GM18499 (cell line): ENCODE results near the gene PFN1.

Experiments used
- ATAC-seq: cut with Tn5 transposase; IDR thresholded peaks from one replicate; pipeline ENCODE4 v1.9.1; 2021; ENCODE audit warnings: moderate number of reproducible peaks; ENCODE audit not compliant: insufficient read depth, unreplicated experiment

Gene PFN1

DNA sequence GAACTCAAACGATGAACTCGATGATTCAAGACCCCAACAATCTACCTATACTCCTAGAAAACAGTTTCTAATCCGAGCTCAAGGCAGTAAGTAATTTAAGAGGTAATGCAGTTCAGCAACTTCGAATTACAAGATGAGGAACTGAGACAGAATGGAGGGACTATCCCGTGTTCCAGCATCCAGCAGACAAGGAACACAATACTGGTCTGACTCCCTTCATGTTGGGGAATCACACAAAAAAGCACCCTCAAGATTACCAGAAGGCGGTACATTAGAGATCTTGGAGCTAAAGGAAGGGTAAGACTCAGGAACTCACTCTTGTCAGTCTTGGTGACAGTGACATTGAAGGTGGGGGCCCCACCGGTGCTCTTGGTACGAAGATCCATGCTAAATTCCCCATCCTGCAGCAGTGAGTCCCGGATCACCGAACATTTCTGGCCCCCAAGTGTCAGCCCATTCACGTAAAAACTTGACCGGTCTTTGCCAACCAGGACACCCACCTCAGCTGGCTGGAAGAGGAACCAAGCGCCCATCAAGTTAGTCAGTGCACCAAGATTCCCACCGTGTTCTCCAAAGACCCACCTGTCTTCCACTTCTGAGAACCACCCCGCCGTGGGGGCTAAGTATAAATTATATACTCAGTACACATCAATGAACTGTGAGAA lies 1.9 kb downstream of the PFN1 start:
- no peak for ATAC-seq

DNA sequence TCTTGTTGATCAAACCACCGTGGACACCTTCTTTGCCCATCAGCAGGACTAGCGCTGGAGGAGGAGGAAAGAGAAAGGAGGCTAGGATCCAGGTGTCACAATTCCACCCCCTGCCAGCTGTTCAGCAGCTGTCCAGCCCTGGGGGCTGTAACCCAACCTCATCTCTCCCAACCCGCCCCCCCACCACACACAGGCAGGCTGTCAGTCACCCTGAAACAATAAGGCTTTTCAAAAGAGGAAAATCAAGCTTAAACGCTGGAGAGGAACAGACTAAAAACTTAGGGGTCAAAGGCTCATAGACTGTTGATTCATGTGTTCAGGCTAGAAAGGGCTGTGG lies 2.4 kb downstream of the PFN1 start:
- no peak for ATAC-seq

GRCh38 chr17:4945176-4945943 lies 3.0 kb downstream of the PFN1 start:
- no peak for ATAC-seq

DNA sequence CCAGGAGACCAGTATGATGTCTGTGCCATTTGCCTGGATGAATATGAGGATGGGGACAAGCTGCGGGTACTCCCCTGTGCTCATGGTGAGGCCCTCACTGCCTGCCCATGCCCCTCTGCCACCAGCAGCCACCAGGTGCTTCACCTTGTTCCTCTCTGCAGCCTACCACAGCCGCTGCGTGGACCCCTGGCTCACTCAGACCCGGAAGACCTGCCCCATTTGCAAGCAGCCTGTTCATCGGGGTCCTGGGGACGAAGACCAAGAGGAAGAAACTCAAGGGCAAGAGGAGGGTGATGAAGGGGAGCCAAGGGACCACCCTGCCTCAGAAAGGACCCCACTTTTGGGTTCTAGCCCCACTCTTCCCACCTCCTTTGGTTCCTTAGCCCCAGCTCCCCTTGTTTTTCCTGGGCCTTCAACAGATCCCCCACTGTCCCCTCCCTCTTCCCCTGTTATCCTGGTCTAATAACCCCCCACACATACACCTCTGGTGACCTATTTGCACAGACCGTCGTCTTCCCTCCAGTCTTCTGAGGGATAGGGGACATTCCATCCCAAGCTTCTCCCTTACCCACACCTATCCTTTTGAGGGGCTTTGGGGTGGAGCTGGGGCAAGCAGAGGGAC lies 3.7 kb downstream of the PFN1 start:
- ATAC-seq: no peak

DNA sequence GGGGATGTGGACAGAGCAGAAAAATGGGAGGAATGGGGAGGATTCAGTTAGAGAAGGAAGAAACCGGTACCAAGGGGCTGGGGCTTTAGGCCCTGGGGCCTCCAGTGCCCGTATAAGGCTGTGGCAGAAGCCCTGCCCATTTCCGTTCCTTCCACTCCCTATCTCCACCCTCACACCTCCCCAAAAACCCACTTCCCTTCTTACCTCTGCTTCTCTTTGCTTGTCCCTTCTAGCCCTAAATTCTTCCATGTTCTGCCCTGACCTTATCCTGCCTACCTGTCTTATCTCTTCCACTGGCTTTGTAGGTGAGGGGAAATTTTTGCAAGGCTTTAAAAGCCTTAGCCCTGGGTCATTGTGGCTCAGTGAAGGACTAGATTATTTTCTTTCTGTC lies 4.2 kb downstream of the PFN1 start:
- no peak for ATAC-seq

DNA sequence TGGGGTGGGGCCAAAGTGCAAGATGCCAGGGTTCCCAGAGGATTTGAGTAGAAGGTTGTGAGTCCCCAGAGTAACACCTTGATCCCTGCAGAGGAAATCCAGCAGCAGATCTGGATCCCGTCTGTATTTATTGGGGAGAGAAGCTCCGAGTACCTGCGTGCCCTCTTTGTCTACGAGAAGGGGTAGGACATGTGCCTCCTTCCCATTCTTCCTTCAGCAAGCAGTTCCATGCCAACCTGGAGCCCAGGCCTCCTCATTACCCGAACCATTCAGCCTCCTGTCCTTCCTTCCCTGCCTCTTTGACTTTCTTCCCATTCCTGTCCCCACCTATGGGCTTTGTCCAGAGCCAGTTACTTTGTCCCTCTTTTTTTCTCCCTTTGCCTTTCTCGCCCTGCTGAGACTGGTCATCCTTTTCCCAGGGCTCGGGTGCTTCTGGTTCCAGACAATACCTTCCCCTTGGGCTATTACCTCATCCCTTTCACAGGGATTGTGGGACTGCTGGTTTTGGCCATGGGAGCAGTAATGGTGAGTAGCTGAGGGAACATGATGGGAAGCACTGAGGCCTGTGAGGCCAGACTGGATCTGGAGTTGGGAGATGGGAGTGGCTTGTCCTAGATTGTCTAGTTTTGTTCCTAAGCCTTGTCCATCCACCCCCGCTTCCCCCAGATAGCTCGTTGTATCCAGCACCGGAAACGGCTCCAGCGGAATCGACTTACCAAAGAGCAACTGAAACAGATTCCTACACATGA lies 5.4 kb downstream of the PFN1 start:
- ATAC-seq: no peak

DNA sequence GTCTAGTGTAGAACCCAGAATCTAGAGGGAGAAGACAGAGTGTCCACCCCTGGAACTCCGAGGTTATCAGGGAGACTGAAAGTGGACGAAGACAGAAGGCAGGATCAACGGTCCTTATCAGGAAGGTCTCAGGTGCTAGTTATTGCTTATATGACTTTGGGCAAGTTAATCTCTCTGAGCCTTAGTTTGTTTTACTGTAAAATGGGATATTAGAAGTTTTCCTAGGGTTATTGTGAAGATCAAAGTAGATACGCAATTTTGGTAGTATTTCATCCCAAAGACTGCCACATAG lies 7.1 kb downstream of the PFN1 start:
- no peak for ATAC-seq

- no peak for ATAC-seq
These were observed 7.6 kb downstream of the PFN1 start for GRCh38 chr17:4940555-4941318.

GRCh38 chr17:4939796-4940554 lies 8.4 kb downstream of the PFN1 start, which contains the start of the genes RNF167 and SLC25A11:
Gene RNF167 (plus strand): TSS chr17:4940268. CDS start chr17:4940910, 642 bp downstream.
Gene SLC25A11 (minus strand): TSS chr17:4940046. CDS start chr17:4939910, 136 bp downstream.
- ATAC-seq: peak; percentile 61

DNA sequence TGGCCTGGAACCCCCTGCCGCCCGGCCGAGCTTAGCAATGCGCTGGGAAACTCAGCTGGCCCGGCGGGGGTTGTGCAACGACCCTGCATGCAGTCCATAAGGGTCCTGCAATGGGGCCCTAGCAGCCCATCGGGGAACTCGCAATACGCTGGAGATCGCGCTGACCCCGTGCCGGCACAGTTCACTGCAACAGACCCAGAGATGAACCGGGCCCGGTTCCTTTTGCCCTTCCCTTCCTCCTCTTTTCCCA lies 8.9 kb downstream of the PFN1 start:
- ATAC-seq: no peak

GRCh38 chr17:4938688-4939545 lies 9.4 kb downstream of the PFN1 start:
- ATAC-seq: no peak

DNA sequence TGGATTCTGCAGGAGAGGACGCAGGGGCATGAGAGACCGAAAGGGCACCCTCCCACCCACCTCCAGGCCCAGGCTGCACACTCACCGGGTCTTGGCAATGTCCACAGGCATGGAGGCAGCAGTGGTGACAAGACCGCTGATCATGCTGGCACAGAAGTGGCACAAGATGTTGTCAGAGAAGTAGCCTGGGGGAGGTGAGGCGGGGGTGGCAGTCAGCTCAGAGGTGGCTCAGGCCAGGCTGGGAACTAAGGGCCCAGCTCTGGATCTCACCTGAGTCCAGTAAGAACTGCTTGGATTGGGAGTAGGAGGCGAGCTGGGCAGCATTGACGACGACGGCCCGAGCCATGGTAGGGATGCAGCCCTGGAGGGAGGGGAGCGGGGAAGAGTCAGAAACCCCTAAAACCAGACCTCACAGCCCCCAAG lies 10.2 kb downstream of the PFN1 start:
- ATAC-seq: no peak

DNA sequence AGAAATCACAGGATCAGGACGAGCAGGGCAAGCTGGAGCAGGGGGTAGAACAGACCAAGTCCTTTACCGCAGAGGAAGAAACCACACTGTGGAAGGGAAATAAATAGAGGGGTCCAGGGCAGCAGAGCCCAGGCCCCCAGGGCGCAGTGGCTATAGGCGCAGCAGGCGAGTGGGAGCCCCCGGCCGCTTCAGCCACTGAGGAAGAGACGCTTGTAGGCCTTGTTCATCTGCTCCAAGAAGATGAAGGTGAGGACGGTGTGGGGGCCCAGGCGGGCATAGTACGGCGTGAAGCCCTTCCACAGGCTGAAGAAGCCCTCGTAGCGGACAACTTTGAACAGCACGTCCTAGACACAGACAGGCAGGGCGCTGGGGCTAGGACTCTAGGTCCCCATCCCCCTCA lies 10.8 kb downstream of the PFN1 start:
- no peak for ATAC-seq

DNA sequence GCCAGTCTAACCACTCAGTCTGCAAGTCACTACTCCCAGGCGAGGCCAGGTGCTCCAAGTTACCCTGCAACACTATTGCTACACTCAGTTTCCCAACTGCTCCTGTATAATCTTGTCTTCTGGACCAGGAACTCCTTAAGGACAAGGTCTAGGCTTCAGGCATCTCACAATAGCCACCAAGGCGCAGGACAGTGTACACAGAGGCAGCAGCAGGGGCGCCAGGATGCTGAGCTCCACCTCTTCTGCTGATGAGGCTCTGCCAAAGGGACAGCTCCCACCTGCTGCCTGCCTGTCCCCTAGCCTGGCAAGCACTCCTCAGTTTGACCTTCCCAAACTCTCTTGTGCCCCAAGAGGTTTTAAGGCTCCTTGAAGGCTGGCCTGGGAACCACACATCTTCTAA lies 11.9 kb downstream of the PFN1 start:
- no peak for ATAC-seq

DNA sequence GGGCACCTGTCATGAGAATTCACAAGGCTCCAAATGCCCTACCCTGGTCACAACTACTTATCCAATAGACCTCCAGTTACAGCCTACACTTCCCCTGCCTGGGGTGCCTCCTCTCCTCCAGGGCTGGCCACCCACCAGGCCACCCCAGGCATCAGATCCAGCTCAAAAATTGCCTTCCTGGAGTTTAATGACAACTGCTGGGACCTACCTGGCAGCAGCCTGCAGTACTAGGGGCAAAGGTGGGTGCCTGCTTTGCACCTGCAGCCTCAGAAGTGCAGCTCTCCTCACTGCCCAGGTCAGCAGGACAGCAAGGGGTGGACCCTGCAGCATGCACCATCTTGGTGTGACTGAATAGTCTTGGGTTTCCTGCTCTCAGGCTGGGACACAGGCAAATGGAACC lies 12.7 kb downstream of the PFN1 start:
- no peak for ATAC-seq

DNA sequence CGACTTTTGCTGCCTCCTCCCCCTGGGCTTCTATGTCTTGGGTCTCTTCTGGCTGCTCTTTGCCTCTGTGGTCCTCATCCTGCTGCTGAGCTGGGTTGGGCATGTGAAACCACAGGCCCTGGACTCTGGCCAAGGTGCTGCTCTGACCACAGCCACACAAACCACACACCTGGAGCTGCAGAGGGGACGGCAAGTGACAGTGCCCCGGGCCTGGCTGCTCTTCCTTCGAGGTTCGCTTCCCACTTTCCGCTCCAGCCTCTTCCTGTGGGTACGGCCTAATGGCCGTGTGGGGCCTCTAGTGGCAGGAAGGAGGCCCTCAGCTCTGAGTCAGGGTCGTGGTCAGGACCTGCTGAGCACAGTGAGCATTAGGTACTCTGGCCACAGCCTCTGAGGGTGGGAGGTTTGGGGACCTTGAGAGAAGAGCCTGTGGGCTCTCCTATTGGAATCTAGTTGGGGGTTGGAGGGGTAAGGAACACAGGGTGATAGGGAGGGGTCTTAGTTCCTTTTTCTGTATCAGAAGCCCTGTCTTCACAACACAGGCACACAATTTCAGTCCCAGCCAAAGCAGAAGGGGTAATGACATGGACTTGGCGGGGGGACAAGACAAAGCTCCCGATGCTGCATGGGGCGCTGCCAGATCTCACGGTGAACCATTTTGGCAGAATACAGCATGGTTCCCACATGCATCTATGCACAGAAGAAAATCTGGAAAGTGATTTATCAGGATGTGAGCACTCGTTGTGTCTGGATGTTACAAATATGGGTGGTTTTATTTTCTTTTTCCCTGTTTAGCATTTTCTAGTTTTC lies 14.0 kb downstream of the PFN1 start:
- no peak for ATAC-seq

DNA sequence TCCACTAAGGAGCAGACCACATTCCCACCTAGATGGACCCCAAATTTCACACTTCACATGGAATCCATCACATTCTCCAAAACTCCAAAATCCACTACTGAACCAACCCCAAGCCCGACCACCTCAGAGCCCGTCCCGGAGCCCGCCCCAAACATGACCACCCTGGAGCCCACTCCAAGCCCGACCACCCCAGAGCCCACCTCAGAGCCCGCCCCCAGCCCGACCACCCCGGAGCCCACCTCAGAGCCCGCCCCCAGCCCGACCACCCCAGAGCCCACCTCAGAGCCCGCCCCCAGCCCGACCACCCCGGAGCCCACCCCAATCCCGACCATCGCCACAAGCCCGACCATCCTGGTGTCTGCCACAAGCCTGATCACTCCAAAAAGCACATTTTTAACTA lies 14.7 kb downstream of the PFN1 start:
- no peak for ATAC-seq

GRCh38 chr17:4932756-4933155 lies 15.6 kb downstream of the PFN1 start:
- ATAC-seq: no peak
